ENCODE results near the gene KRT33B.

DNA sequence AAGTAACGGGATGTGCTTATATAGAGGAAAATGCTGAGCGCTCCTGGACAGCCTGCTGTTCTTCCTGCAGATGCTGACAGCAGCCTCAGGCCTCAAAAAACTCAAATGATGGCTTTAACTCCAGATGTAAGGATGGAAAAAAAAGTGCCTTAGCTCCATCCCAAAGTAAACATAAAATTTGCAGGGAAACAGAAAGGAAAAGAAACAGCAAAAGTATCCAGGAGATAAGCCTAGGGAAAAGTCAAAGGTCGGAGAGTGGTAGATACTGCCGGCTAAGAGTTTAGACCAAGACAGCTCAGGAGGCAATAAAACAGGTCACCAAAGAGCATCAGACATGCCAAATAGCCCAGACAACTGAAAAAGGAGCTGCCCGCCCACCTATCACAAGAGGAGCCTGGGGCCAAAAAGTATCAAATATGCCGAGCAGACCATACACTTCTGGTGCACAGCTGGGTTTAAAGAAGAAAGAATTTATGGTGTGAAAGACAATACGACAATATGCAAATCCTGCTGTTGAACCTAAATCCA, 20.9 kb upstream of the KRT33B start:
- TF ChIP-seq, protein P1, sequence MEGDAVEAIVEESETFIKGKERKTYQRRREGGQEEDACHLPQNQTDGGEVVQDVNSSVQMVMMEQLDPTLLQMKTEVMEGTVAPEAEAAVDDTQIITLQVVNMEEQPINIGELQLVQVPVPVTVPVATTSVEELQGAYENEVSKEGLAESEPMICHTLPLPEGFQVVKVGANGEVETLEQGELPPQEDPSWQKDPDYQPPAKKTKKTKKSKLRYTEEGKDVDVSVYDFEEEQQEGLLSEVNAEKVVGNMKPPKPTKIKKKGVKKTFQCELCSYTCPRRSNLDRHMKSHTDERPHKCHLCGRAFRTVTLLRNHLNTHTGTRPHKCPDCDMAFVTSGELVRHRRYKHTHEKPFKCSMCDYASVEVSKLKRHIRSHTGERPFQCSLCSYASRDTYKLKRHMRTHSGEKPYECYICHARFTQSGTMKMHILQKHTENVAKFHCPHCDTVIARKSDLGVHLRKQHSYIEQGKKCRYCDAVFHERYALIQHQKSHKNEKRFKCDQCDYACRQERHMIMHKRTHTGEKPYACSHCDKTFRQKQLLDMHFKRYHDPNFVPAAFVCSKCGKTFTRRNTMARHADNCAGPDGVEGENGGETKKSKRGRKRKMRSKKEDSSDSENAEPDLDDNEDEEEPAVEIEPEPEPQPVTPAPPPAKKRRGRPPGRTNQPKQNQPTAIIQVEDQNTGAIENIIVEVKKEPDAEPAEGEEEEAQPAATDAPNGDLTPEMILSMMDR (IDR thresholded peaks at IDR 0.05), result no peak
- no peak for TF ChIP-seq POLR2A (IDR thresholded peaks at IDR 0.05)

Measured in thyroid gland (tissue), 4 donors.